GM18511 (cell line): Measurements from ENCODE around the gene POU2F1.

Source experiments
- ATAC-seq: cut with Tn5 transposase; IDR thresholded peaks from one replicate; pipeline ENCODE4 v1.9.1; 2021; ENCODE audit warnings: mild to moderate bottlenecking, moderate library complexity; ENCODE audit not compliant: unreplicated experiment

Gene POU2F1

GRCh38 chr1:167220537-167221125 lies at the start of gene POU2F1:
Gene POU2F1 (plus strand): TSS chr1:167220886. CDS start chr1:167220898, 12 bp downstream.
- peak; percentile 56 for ATAC-seq

GRCh38 chr1:167171286-167171929 lies 49.3 kb upstream of the POU2F1 start:
- ATAC-seq: no peak

GRCh38 chr1:167173516-167174184 lies 47.0 kb upstream of the POU2F1 start:
- ATAC-seq: no peak

GRCh38 chr1:167175901-167176300 lies 44.8 kb upstream of the POU2F1 start:
- no peak for ATAC-seq

- ATAC-seq: no peak
Measured at GRCh38 chr1:167178831-167179230, 41.9 kb upstream of the POU2F1 start.

GRCh38 chr1:167182571-167183320 lies 37.9 kb upstream of the POU2F1 start:
- no peak for ATAC-seq

GRCh38 chr1:167184081-167184480 lies 36.6 kb upstream of the POU2F1 start:
- no peak for ATAC-seq

- ATAC-seq: no peak
Measured at GRCh38 chr1:167185062-167185461, 35.6 kb upstream of the POU2F1 start.

- no peak for ATAC-seq
Measured at GRCh38 chr1:167185974-167186657, 34.6 kb upstream of the POU2F1 start.

- ATAC-seq: no peak
Measured at GRCh38 chr1:167186771-167187170, 33.9 kb upstream of the POU2F1 start.

GRCh38 chr1:167190747-167191237 lies 29.9 kb upstream of the POU2F1 start:
- ATAC-seq: no peak

- no peak for ATAC-seq
Measured at GRCh38 chr1:167191958-167192357, 28.7 kb upstream of the POU2F1 start.

- no peak for ATAC-seq
Measured at GRCh38 chr1:167194182-167194581, 26.5 kb upstream of the POU2F1 start.

- no peak for ATAC-seq
Measured at GRCh38 chr1:167196166-167196565, 24.5 kb upstream of the POU2F1 start.

GRCh38 chr1:167197236-167197635 lies 23.4 kb upstream of the POU2F1 start:
- no peak for ATAC-seq

- ATAC-seq: no peak
Measured at GRCh38 chr1:167197692-167198091, 23.0 kb upstream of the POU2F1 start.

- no peak for ATAC-seq
Measured at GRCh38 chr1:167198518-167199133, 22.1 kb upstream of the POU2F1 start.

- no peak for ATAC-seq
Measured at GRCh38 chr1:167199656-167200055, 21.0 kb upstream of the POU2F1 start.

GRCh38 chr1:167200272-167200671 lies 20.4 kb upstream of the POU2F1 start:
- no peak for ATAC-seq

- no peak for ATAC-seq
Measured at GRCh38 chr1:167200749-167201148, 19.9 kb upstream of the POU2F1 start.
